WTC11 (cell line): Measurements from ENCODE around the gene BOD1. TPM values are rescaled to one million over a fixed set of nuclear protein-coding genes. Genes with fewer than 3 reads are reported as not detected.

ENCODE experiments used
- ATAC-seq: fragments of 200-7000 bp; cut with Tn5 transposase; 2 replicates; pipeline ENCODE4 v1.10.0; 2021; ENCODE audit warnings: mild to moderate bottlenecking, moderate library complexity
- CTCF ChIA-PET: fragments of 300-600 bp; sonication (Branson Sonifier 250); formaldehyde crosslinking; loops from one replicate; lab custom pipeline; 2021; ENCODE audit warnings: antibody characterized with exemption; lab: Charles Lee
- POLR2A ChIA-PET: fragments of 350-600 bp; sonication (Branson Sonifier 250); formaldehyde crosslinking; loops from one replicate; lab custom pipeline; 2021; ENCODE audit warnings: antibody characterized with exemption; lab: Charles Lee
- DNase-seq: peaks from one replicate; pipeline ENCODE4 v3.0.0; 2021; ENCODE audit warnings: low spot score
- H3K27ac Mint-ChIP-seq: 2 replicates; pipeline ENCODE4 v1.8.0; 2021; ENCODE audit warnings: mixed read lengths
- H3K27me3 Mint-ChIP-seq: 2 replicates; pipeline ENCODE4 v1.8.0; 2021; ENCODE audit warnings: low read depth, mild to moderate bottlenecking, moderate library complexity, mixed read lengths
- H3K36me3 Mint-ChIP-seq: 2 replicates; pipeline ENCODE4 v1.8.0; 2021; ENCODE audit warnings: mixed read lengths
- H3K4me1 Mint-ChIP-seq: 2 replicates; pipeline ENCODE4 v1.8.0; 2022; ENCODE audit warnings: mixed read lengths
- H3K4me3 Mint-ChIP-seq: 2 replicates; pipeline ENCODE4 v1.8.0; 2021; ENCODE audit warnings: mild to moderate bottlenecking, moderate library complexity, mixed read lengths
- H3K9me3 Mint-ChIP-seq: 2 replicates; pipeline ENCODE4 v1.8.0; 2021; ENCODE audit warnings: mixed read lengths
- ETV6 ChIP-seq: sonication (generic); formaldehyde crosslinking; IDR thresholded peaks from 2 replicates; pipeline ENCODE4 v1.8.1; 2022; ENCODE audit warnings: mild to moderate bottlenecking, missing genetic modification reagents
- GTF2I ChIP-seq: fragments of 250-450 bp; sonication (Bioruptor Pico); conservative IDR thresholded peaks from 2 replicates; pipeline ENCODE4 v1.4.0; 2021; ENCODE audit warnings: mild to moderate bottlenecking
- KAT7 ChIP-seq: sonication (generic); formaldehyde crosslinking; IDR thresholded peaks from 2 replicates; pipeline ENCODE4 v1.8.1; 2023; ENCODE audit warnings: missing genetic modification reagents, mild to moderate bottlenecking, borderline replicate concordance
- NFATC4 ChIP-seq: fragments of 250-450 bp; sonication (Bioruptor Pico); IDR thresholded peaks from 2 replicates; pipeline ENCODE4 v1.9.0; 2021; ENCODE audit warnings: mild to moderate bottlenecking
- NR1H2 ChIP-seq: sonication (generic); formaldehyde crosslinking; IDR thresholded peaks from 2 replicates; pipeline ENCODE4 v1.9.0; 2021; ENCODE audit warnings: mild to moderate bottlenecking, moderate library complexity, missing genetic modification reagents
- PRRX2 ChIP-seq: fragments of 250-450 bp; sonication (Bioruptor Pico); IDR thresholded peaks from 2 replicates; pipeline ENCODE4 v1.8.0; 2021; ENCODE audit warnings: mild to moderate bottlenecking
- SP1 ChIP-seq: sonication (generic); formaldehyde crosslinking; conservative IDR thresholded peaks from 2 replicates; pipeline ENCODE4 v1.8.1; 2022; ENCODE audit warnings: missing genetic modification reagents
- TEAD1 ChIP-seq: sonication (generic); formaldehyde crosslinking; IDR thresholded peaks from 2 replicates; pipeline ENCODE4 v1.8.0; 2022; ENCODE audit warnings: mild to moderate bottlenecking, missing genetic modification reagents
- ZBTB21 ChIP-seq: sonication (generic); formaldehyde crosslinking; IDR thresholded peaks from 2 replicates; pipeline ENCODE4 v1.8.1; 2023; ENCODE audit warnings: mild to moderate bottlenecking, missing genetic modification reagents, borderline replicate concordance
- ZNF121 ChIP-seq: sonication (generic); formaldehyde crosslinking; IDR thresholded peaks from 2 replicates; pipeline ENCODE4 v1.8.0; 2023; ENCODE audit warnings: missing genetic modification reagents
- ZNF263 ChIP-seq: sonication (generic); formaldehyde crosslinking; IDR thresholded peaks from 2 replicates; pipeline ENCODE4 v1.8.1; 2022; ENCODE audit warnings: low read depth, mild to moderate bottlenecking, moderate library complexity, missing genetic modification reagents
- ZNF317 ChIP-seq: sonication (generic); formaldehyde crosslinking; IDR thresholded peaks from 2 replicates; pipeline ENCODE4 v1.8.1; 2023; ENCODE audit warnings: low read depth, mild to moderate bottlenecking, moderate library complexity, missing genetic modification reagents, borderline replicate concordance
- ZNF416 ChIP-seq: fragments of 250-450 bp; sonication (Bioruptor Pico); IDR thresholded peaks from 2 replicates; pipeline ENCODE4 v1.9.0; 2021; ENCODE audit warnings: mild to moderate bottlenecking, inconsistent platforms
- total RNA-seq: library from RNA; stranded (reverse); gene quantifications from 3 replicates; pipeline ENCODE4 v1.2.3, GENCODE V29; 2021
- TF ChIP-seq, protein P1 (sequence below): sonication (generic); formaldehyde crosslinking; IDR thresholded peaks from 2 replicates; pipeline ENCODE4 v1.8.1; 2022; ENCODE audit warnings: mild to moderate bottlenecking, moderate library complexity, missing genetic modification reagents
- TF ChIP-seq, protein P2 (sequence below): sonication (generic); formaldehyde crosslinking; IDR thresholded peaks from 2 replicates; pipeline ENCODE4 v1.8.0; 2023; ENCODE audit warnings: mild to moderate bottlenecking, missing genetic modification reagents
- TF ChIP-seq, protein P3 (sequence below): sonication (generic); formaldehyde crosslinking; IDR thresholded peaks from 2 replicates; pipeline ENCODE4 v1.8.1; 2023; ENCODE audit warnings: mild to moderate bottlenecking, missing genetic modification reagents
- TF ChIP-seq, protein P4 (sequence below): fragments of 250-450 bp; sonication (Bioruptor Pico); IDR thresholded peaks from 2 replicates; pipeline ENCODE4 v1.9.0; 2021; ENCODE audit warnings: mild to moderate bottlenecking, borderline replicate concordance
- TF ChIP-seq, protein P5 (sequence below): sonication (generic); formaldehyde crosslinking; IDR thresholded peaks from 2 replicates; pipeline ENCODE4 v1.8.1; 2023; ENCODE audit warnings: mild to moderate bottlenecking, missing genetic modification reagents, moderate library complexity
- TF ChIP-seq, protein P6 (sequence below): sonication (generic); formaldehyde crosslinking; IDR thresholded peaks from 2 replicates; pipeline ENCODE4 v1.8.0; 2022; ENCODE audit warnings: mild to moderate bottlenecking, missing genetic modification reagents
- TF ChIP-seq, protein P7 (sequence below): sonication (generic); formaldehyde crosslinking; IDR thresholded peaks from 2 replicates; pipeline ENCODE4 v1.8.0; 2022; ENCODE audit warnings: missing genetic modification reagents

The BOD1 gene
- total RNA-seq, 1 experiment from 2014 or later = 120 TPM

DNA sequence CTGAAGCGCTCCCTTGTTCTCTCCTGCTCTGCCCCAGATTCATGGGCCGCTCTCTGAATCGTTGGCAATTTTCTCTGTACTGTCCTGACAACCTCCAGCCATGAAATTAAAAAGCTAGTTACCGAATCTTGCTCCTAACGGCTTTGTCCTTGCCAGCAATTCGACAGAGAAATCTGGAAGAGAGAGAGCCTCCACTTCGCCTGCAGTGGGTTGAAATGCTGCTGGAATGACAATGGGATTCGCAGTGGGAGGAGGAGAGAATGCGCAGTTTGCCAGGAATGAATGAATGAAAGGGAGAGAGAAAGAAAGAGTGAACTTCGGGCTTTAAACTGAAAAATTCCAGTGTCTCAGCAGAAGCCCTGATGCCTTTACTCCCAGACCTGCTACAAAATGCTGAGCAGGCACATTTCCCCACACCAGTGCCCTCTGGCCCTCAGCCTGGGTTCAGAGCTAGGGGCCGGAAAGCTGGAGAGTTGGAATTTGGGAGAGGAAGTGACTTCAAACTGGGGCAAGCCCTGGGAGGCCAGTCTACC lies 11.5 kb upstream of the BOD1 start:
- Mint-ChIP-seq H3K36me3 (no peaks in the 10 kb centered on the region), H3K27ac (peak overlapping the region; percentile 94), H3K4me3 (peak overlapping the region; percentile 28), H3K9me3 (no peaks in the 10 kb centered on the region), H3K4me1 (peaks cover 53% of the 10 kb centered on the region), H3K27me3 (no peaks in the 10 kb centered on the region)
- ATAC-seq (peak; percentile 50), DNase-seq (no peak)
- ChIA-PET POLR2A (interaction anchor here (1.2 to 1.5 kb wide), 3 partner anchors 12 to 336 kb away, joined by 3 to 5 read pairs (median 4); partner anchors contain the start of gene CPEB4), CTCF (interaction anchor here (0.9 to 3.4 kb wide), 12 partner anchors 12 to 356 kb away, joined by 3 to 50 read pairs (median 7); no protein-coding TSS in a partner anchor)
- TF ChIP-seq NFATC4 (CRISPR knock-in tag) (no peak), TEAD1 (CRISPR knock-in tag) (0 out of 2 replicates have a peak, but pooled peaks have one; percentile 10), ETV6 (CRISPR knock-in tag) (peak; percentile 27; the same call in 1 of the 2 replicates), SP1 (CRISPR knock-in tag) (peak; percentile 54; the same call in 1 of the 2 replicates), NR1H2 (CRISPR knock-in tag) (no peak), GTF2I (no peak)
- TF ChIP-seq, protein P1, sequence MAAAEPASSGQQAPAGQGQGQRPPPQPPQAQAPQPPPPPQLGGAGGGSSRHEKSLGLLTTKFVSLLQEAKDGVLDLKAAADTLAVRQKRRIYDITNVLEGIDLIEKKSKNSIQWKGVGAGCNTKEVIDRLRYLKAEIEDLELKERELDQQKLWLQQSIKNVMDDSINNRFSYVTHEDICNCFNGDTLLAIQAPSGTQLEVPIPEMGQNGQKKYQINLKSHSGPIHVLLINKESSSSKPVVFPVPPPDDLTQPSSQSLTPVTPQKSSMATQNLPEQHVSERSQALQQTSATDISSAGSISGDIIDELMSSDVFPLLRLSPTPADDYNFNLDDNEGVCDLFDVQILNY = no peak
- TF ChIP-seq, all 79 proteins: peak for 3

DNA sequence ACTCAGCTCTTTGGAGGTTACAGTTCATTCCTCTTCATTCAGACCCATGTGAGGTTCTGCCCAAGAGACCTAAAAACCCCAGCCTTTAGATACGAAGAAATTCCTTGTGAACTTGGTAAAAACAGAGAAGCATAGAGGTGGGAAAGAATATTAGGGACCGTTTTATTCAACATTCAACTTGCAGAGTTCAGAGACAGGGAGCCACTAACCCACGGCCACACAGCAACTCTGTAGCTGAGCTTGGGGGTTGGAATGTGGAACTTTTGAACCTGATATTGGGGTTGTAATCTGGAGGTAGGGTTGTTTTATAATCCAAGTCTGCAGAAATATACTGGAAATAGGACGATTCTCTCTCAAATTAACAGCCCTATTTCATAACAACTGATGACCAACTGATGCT lies 10.8 kb upstream of the BOD1 start:
- Mint-ChIP-seq H3K4me1 (peaks cover 59% of the 10 kb centered on the region), H3K9me3 (no peaks in the 10 kb centered on the region), H3K27ac (peak overlapping the region; percentile 94; the same call in 1 of the 2 replicates), H3K27me3 (no peaks in the 10 kb centered on the region), H3K4me3 (peak overlapping the region; percentile 28; the same call in 1 of the 2 replicates), H3K36me3 (no peaks in the 10 kb centered on the region)
- DNase-seq (no peak), ATAC-seq (no peak)
- TF ChIP-seq, protein P2, sequence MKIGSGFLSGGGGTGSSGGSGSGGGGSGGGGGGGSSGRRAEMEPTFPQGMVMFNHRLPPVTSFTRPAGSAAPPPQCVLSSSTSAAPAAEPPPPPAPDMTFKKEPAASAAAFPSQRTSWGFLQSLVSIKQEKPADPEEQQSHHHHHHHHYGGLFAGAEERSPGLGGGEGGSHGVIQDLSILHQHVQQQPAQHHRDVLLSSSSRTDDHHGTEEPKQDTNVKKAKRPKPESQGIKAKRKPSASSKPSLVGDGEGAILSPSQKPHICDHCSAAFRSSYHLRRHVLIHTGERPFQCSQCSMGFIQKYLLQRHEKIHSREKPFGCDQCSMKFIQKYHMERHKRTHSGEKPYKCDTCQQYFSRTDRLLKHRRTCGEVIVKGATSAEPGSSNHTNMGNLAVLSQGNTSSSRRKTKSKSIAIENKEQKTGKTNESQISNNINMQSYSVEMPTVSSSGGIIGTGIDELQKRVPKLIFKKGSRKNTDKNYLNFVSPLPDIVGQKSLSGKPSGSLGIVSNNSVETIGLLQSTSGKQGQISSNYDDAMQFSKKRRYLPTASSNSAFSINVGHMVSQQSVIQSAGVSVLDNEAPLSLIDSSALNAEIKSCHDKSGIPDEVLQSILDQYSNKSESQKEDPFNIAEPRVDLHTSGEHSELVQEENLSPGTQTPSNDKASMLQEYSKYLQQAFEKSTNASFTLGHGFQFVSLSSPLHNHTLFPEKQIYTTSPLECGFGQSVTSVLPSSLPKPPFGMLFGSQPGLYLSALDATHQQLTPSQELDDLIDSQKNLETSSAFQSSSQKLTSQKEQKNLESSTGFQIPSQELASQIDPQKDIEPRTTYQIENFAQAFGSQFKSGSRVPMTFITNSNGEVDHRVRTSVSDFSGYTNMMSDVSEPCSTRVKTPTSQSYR (CRISPR knock-in tag) = no peak
- TF ChIP-seq, protein P3, sequence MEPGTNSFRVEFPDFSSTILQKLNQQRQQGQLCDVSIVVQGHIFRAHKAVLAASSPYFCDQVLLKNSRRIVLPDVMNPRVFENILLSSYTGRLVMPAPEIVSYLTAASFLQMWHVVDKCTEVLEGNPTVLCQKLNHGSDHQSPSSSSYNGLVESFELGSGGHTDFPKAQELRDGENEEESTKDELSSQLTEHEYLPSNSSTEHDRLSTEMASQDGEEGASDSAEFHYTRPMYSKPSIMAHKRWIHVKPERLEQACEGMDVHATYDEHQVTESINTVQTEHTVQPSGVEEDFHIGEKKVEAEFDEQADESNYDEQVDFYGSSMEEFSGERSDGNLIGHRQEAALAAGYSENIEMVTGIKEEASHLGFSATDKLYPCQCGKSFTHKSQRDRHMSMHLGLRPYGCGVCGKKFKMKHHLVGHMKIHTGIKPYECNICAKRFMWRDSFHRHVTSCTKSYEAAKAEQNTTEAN (CRISPR knock-in tag) = no peak
- TF ChIP-seq PRRX2 (CRISPR knock-in tag) (no peak), ZBTB21 (no peak), ZNF121 (CRISPR knock-in tag) (no peak), KAT7 (CRISPR knock-in tag) (no peak), ZNF416 (CRISPR knock-in tag) (no peak), ZNF263 (CRISPR knock-in tag) (no peak), ZNF317 (no peak)
- TF ChIP-seq, protein P4, sequence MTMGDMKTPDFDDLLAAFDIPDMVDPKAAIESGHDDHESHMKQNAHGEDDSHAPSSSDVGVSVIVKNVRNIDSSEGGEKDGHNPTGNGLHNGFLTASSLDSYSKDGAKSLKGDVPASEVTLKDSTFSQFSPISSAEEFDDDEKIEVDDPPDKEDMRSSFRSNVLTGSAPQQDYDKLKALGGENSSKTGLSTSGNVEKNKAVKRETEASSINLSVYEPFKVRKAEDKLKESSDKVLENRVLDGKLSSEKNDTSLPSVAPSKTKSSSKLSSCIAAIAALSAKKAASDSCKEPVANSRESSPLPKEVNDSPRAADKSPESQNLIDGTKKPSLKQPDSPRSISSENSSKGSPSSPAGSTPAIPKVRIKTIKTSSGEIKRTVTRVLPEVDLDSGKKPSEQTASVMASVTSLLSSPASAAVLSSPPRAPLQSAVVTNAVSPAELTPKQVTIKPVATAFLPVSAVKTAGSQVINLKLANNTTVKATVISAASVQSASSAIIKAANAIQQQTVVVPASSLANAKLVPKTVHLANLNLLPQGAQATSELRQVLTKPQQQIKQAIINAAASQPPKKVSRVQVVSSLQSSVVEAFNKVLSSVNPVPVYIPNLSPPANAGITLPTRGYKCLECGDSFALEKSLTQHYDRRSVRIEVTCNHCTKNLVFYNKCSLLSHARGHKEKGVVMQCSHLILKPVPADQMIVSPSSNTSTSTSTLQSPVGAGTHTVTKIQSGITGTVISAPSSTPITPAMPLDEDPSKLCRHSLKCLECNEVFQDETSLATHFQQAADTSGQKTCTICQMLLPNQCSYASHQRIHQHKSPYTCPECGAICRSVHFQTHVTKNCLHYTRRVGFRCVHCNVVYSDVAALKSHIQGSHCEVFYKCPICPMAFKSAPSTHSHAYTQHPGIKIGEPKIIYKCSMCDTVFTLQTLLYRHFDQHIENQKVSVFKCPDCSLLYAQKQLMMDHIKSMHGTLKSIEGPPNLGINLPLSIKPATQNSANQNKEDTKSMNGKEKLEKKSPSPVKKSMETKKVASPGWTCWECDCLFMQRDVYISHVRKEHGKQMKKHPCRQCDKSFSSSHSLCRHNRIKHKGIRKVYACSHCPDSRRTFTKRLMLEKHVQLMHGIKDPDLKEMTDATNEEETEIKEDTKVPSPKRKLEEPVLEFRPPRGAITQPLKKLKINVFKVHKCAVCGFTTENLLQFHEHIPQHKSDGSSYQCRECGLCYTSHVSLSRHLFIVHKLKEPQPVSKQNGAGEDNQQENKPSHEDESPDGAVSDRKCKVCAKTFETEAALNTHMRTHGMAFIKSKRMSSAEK (CRISPR knock-in tag) = no peak
- TF ChIP-seq, protein P5, sequence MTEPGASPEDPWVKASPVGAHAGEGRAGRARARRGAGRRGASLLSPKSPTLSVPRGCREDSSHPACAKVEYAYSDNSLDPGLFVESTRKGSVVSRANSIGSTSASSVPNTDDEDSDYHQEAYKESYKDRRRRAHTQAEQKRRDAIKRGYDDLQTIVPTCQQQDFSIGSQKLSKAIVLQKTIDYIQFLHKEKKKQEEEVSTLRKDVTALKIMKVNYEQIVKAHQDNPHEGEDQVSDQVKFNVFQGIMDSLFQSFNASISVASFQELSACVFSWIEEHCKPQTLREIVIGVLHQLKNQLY (CRISPR knock-in tag) = no peak
- TF ChIP-seq, protein P6, sequence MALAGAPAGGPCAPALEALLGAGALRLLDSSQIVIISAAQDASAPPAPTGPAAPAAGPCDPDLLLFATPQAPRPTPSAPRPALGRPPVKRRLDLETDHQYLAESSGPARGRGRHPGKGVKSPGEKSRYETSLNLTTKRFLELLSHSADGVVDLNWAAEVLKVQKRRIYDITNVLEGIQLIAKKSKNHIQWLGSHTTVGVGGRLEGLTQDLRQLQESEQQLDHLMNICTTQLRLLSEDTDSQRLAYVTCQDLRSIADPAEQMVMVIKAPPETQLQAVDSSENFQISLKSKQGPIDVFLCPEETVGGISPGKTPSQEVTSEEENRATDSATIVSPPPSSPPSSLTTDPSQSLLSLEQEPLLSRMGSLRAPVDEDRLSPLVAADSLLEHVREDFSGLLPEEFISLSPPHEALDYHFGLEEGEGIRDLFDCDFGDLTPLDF (CRISPR knock-in tag) = no peak
- TF ChIP-seq, protein P7, sequence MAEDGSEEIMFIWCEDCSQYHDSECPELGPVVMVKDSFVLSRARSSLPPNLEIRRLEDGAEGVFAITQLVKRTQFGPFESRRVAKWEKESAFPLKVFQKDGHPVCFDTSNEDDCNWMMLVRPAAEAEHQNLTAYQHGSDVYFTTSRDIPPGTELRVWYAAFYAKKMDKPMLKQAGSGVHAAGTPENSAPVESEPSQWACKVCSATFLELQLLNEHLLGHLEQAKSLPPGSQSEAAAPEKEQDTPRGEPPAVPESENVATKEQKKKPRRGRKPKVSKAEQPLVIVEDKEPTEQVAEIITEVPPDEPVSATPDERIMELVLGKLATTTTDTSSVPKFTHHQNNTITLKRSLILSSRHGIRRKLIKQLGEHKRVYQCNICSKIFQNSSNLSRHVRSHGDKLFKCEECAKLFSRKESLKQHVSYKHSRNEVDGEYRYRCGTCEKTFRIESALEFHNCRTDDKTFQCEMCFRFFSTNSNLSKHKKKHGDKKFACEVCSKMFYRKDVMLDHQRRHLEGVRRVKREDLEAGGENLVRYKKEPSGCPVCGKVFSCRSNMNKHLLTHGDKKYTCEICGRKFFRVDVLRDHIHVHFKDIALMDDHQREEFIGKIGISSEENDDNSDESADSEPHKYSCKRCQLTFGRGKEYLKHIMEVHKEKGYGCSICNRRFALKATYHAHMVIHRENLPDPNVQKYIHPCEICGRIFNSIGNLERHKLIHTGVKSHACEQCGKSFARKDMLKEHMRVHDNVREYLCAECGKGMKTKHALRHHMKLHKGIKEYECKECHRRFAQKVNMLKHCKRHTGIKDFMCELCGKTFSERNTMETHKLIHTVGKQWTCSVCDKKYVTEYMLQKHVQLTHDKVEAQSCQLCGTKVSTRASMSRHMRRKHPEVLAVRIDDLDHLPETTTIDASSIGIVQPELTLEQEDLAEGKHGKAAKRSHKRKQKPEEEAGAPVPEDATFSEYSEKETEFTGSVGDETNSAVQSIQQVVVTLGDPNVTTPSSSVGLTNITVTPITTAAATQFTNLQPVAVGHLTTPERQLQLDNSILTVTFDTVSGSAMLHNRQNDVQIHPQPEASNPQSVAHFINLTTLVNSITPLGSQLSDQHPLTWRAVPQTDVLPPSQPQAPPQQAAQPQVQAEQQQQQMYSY (CRISPR knock-in tag) = no peak
- ChIA-PET CTCF (interaction anchor here (0.7 to 3.4 kb wide), 5 partner anchors 17 to 357 kb away, joined by 3 to 50 read pairs (median 8); no protein-coding TSS in a partner anchor), POLR2A (interaction anchor here (1.5 kb wide), 1 partner anchor 12 kb away, joined by 4 read pairs; no protein-coding TSS in a partner anchor)
